Memory B cell (primary cell): ENCODE measurements around the gene LTBP2.

Experiments
- ATAC-seq: fragments of 150-1000 bp; cut with Tn5 transposase; 2 replicates; pipeline ENCODE4 v1.10.0; 2021; ENCODE audit warnings: low read depth, mild to moderate bottlenecking, moderate library complexity
- DNase-seq, 2 donors: peaks; one replicate each; pipeline ENCODE4 v3.0.0; 2022; ENCODE audit warnings: low spot score in 2 of 2
- H3K27ac Mint-ChIP-seq: one replicate; pipeline ENCODE4 v1.8.0; 2022; ENCODE audit warnings: mild to moderate bottlenecking, moderate library complexity, mixed read lengths
- H3K27me3 Mint-ChIP-seq: one replicate; pipeline ENCODE4 v1.8.0; 2022; ENCODE audit warnings: mixed read lengths
- H3K36me3 Mint-ChIP-seq: one replicate; pipeline ENCODE4 v1.8.0; 2022; ENCODE audit warnings: mild to moderate bottlenecking, mixed read lengths
- H3K4me1 Mint-ChIP-seq: one replicate; pipeline ENCODE4 v1.8.0; 2022; ENCODE audit warnings: mixed read lengths
- H3K4me3 Mint-ChIP-seq: one replicate; pipeline ENCODE4 v1.8.0; 2022; ENCODE audit warnings: mild to moderate bottlenecking, moderate library complexity, mixed read lengths
- H3K9me3 Mint-ChIP-seq: one replicate; pipeline ENCODE4 v1.8.0; 2022; ENCODE audit warnings: mixed read lengths

LTBP2 gene

DNA sequence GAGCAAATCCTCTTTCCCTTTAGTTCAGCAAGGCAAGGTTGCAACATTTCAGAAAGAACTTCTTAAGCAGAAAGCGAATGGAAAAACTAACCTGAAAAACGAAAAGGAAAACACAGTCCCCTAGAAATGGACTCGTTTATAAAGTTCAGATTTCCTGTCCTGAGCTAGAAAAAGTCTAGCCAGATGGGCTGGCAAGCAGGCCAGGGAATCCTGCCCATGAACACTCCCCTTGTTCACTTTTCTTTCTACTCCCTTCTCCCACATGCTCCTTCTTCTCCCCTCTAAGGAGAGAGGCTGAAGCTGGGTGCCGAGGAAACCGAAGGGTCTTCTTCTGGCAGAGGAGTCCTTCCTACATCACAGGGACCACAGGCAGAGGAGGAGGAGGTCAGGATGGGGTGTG is 27.1 kb downstream of the LTBP2 start:
- H3K4me1 Mint-ChIP-seq = no peaks in the 10 kb centered on the region
- peaks cover 6% of the 10 kb centered on the region for H3K27me3 Mint-ChIP-seq
- H3K36me3 Mint-ChIP-seq = no peaks in the 10 kb centered on the region
- H3K4me3 Mint-ChIP-seq = no peak overlapping the region
- ATAC-seq = no peak
- DNase-seq = no peak
- no peaks in the 10 kb centered on the region for H3K9me3 Mint-ChIP-seq
- H3K27ac Mint-ChIP-seq = no peak overlapping the region

- ATAC-seq = no peak
- DNase-seq = no peak
- Mint-ChIP-seq H3K4me1 (no peaks in the 10 kb centered on the region), H3K36me3 (no peaks in the 10 kb centered on the region), H3K4me3 (no peak overlapping the region), H3K27me3 (peaks cover 10% of the 10 kb centered on the region), H3K9me3 (no peaks in the 10 kb centered on the region), H3K27ac (no peak overlapping the region)
These were observed 28.2 kb downstream of the LTBP2 start for GRCh38 chr14:74583689-74584434.

- Mint-ChIP-seq H3K27ac (no peak overlapping the region), H3K9me3 (no peaks in the 10 kb centered on the region), H3K4me1 (no peaks in the 10 kb centered on the region), H3K4me3 (no peak overlapping the region), H3K27me3 (peaks cover 10% of the 10 kb centered on the region), H3K36me3 (no peaks in the 10 kb centered on the region)
- no peak for ATAC-seq
- no peak for DNase-seq
These were observed 29.0 kb downstream of the LTBP2 start for GRCh38 chr14:74582910-74583581.

DNA sequence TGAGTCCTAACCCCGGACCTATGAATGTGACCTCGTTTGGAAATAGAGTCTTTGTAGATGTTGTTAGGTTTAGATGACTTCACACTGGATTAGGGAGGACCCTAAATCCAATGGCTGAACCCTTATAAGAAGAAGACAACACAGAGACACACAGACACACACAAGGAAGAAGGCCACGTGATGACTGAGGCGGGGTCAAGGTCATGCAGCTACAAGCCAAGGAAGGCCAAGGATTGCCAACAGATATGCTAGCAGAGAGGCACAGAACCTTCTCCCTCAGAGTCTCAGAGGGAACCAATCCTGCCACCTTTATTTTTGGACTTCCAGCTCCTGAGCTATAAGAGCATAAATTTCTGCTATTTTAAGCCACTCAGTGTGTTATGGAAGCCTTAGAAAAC is 31.8 kb downstream of the LTBP2 start:
- H3K4me1 Mint-ChIP-seq = no peaks in the 10 kb centered on the region
- no peaks in the 10 kb centered on the region for H3K9me3 Mint-ChIP-seq
- H3K36me3 Mint-ChIP-seq = no peaks in the 10 kb centered on the region
- DNase-seq = no peak
- no peak for ATAC-seq
- H3K27ac Mint-ChIP-seq = no peak overlapping the region
- peaks cover 8% of the 10 kb centered on the region for H3K27me3 Mint-ChIP-seq
- no peak overlapping the region for H3K4me3 Mint-ChIP-seq

DNA sequence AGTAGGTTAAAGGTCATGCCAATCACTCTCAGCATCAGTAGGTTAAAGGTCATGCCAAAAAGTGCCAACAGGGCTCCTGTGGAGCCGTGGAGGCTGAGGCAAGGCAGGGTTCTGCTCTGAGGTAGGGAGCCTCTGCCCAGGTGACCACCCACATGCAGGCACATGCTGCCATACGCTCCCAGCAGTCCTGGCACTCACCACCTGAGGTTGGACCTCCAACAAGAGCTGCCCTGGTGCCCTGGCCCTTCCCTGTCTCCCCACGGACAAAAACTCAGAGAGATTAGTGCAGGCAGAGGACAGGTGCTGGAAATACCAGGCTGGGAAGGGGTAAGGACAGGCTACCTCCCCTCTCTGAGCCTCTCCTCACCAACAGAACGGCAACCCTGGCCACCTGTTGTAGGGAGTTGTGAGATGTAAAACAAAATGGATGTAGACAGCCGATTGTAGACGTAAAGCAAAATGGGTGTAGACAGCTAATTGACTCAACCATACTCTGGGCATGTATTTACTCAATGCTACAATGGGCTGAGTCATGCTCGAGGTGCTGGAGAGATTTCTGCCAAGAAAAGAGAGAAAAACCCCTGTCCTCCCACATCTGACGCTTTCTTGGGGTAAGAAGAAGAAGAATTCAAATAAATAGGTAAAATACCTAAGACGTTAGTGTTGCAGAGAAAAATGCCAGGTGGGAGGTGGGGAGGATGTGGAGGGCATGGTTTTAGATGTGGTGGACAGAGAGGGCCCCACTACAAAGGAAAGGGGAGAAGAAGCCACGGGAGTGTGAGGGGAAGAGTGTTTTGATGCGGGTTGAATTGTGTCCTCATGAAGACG is 32.4 kb downstream of the LTBP2 start:
- peaks cover 8% of the 10 kb centered on the region for H3K27me3 Mint-ChIP-seq
- ATAC-seq = no peak
- DNase-seq = no peak
- no peaks in the 10 kb centered on the region for H3K9me3 Mint-ChIP-seq
- H3K36me3 Mint-ChIP-seq = no peaks in the 10 kb centered on the region
- H3K4me1 Mint-ChIP-seq = no peaks in the 10 kb centered on the region
- H3K4me3 Mint-ChIP-seq = no peak overlapping the region
- H3K27ac Mint-ChIP-seq = no peak overlapping the region

DNA sequence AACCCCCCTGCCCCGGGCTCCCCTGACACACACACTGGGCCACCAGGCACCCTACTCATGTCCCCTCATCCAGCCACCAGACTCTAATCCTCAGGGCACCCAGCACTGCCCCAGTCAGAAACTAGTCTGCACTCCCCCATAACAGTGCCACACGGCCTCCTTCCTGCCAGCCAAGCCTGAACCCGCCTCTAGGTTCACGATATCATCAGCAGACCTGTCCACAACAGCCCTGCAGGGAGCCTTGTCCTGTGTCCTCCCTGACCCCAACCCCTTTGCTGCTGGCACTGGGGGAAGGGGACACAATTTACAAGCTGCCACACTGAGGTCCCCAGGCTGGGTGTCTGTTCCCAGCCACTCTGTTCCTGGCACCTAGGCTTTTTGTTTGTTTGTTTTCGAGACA is 33.6 kb downstream of the LTBP2 start:
- Mint-ChIP-seq H3K27me3 (peaks cover 13% of the 10 kb centered on the region), H3K36me3 (no peaks in the 10 kb centered on the region), H3K27ac (no peak overlapping the region), H3K4me3 (no peak overlapping the region), H3K4me1 (peaks cover 4% of the 10 kb centered on the region), H3K9me3 (no peaks in the 10 kb centered on the region)
- ATAC-seq (no peak), DNase-seq (no peak)

DNA sequence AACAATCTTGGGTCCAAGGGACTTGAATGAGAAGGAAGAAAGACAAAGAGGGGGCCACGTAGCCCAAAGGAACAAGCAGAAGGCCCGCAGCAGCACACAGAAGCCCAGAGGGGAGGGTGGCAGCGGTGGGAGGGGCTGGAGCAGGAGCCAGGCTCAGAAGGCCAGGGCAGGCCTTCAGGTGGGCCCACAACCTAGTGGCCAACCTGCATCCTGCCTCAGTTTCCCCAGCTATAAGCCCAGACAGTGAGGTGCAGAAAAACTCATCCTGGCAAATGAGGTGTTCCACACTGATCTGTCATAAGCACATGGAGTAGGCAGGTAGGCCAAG is 34.1 kb downstream of the LTBP2 start:
- H3K4me3 Mint-ChIP-seq = no peak overlapping the region
- no peaks in the 10 kb centered on the region for H3K9me3 Mint-ChIP-seq
- H3K27ac Mint-ChIP-seq = no peak overlapping the region
- peaks cover 4% of the 10 kb centered on the region for H3K4me1 Mint-ChIP-seq
- H3K27me3 Mint-ChIP-seq = peaks cover 16% of the 10 kb centered on the region
- DNase-seq (no peak), ATAC-seq (no peak)
- H3K36me3 Mint-ChIP-seq = no peaks in the 10 kb centered on the region

DNA sequence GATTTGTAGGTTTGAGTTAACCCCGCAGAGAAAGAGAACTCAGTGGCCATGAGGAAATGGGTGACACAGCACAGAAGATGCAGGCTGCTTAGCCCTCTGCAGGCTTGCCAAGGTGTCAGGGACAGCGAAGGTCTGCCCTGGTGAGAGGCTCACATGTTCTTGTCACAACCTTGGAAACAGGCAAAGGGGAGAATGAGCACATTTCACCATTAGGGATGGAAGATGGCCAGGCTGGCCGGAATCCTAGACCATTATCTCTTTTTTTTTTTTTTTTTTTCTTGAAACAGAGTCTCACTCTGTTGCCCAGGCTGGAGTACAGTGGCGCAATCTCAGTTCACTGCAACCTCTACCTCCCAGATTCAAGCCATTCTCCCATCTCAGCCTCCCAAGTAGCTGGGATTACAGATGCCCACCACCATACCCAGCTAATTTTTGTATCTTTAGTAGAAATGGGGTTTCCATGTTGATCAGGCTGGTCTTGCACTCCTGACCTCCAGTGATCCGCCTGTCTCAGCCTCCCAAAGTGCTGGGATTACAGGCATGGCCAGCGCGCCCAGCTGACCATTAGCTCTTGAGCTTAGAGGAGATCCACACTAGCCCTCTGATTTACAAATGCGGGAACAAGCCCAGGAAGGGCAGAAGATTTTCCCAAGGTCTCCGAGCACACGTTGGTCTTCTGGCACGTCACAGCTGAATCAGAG is 34.6 kb downstream of the LTBP2 start:
- no peak overlapping the region for H3K4me3 Mint-ChIP-seq
- H3K4me1 Mint-ChIP-seq = peaks cover 4% of the 10 kb centered on the region
- H3K27me3 Mint-ChIP-seq = peaks cover 16% of the 10 kb centered on the region
- ATAC-seq (no peak), DNase-seq (no peak)
- no peaks in the 10 kb centered on the region for H3K36me3 Mint-ChIP-seq
- no peak overlapping the region for H3K27ac Mint-ChIP-seq
- no peaks in the 10 kb centered on the region for H3K9me3 Mint-ChIP-seq

DNA sequence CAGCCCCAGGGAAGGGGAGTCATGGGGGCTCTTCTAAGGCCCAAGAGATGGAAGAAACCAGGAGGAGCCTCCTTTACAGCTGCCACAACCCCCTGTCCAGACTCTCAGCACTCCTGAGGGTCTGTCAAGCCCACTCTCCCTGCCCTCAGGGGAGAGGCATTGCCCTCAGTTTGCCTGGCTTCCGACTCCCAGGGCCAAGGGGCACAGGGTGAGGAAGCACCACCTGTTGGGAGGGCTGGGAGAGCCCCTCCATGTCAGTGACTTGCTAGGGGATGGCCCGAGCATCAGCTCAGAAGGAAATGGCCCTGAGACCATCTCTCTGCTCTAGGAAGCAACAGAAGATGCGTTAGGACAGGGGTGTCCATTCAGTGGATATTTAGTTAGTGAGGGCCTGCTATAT is 36.1 kb downstream of the LTBP2 start:
- Mint-ChIP-seq H3K4me3 (no peak overlapping the region), H3K27ac (no peak overlapping the region), H3K36me3 (no peaks in the 10 kb centered on the region), H3K4me1 (peaks cover 8% of the 10 kb centered on the region), H3K9me3 (no peaks in the 10 kb centered on the region), H3K27me3 (peaks cover 18% of the 10 kb centered on the region)
- ATAC-seq (no peak), DNase-seq (no peak)

- peaks cover 8% of the 10 kb centered on the region for H3K4me1 Mint-ChIP-seq
- no peak overlapping the region for H3K4me3 Mint-ChIP-seq
- H3K9me3 Mint-ChIP-seq = no peaks in the 10 kb centered on the region
- peaks cover 18% of the 10 kb centered on the region for H3K27me3 Mint-ChIP-seq
- H3K27ac Mint-ChIP-seq = no peak overlapping the region
- no peaks in the 10 kb centered on the region for H3K36me3 Mint-ChIP-seq
- DNase-seq (no peak), ATAC-seq (no peak)
These were observed 36.5 kb downstream of the LTBP2 start for GRCh38 chr14:74575507-74575906.

- DNase-seq (no peak), ATAC-seq (peak; percentile 42)
- H3K9me3 Mint-ChIP-seq = no peaks in the 10 kb centered on the region
- H3K4me3 Mint-ChIP-seq = no peak overlapping the region
- H3K4me1 Mint-ChIP-seq = peaks cover 8% of the 10 kb centered on the region
- H3K27me3 Mint-ChIP-seq = peaks cover 14% of the 10 kb centered on the region
- H3K27ac Mint-ChIP-seq = no peak overlapping the region
- H3K36me3 Mint-ChIP-seq = no peaks in the 10 kb centered on the region
These were observed 37.3 kb downstream of the LTBP2 start for GRCh38 chr14:74574706-74575105.

GRCh38 chr14:74574090-74574433 is 38.0 kb downstream of the LTBP2 start:
- DNase-seq = no peak

DNA sequence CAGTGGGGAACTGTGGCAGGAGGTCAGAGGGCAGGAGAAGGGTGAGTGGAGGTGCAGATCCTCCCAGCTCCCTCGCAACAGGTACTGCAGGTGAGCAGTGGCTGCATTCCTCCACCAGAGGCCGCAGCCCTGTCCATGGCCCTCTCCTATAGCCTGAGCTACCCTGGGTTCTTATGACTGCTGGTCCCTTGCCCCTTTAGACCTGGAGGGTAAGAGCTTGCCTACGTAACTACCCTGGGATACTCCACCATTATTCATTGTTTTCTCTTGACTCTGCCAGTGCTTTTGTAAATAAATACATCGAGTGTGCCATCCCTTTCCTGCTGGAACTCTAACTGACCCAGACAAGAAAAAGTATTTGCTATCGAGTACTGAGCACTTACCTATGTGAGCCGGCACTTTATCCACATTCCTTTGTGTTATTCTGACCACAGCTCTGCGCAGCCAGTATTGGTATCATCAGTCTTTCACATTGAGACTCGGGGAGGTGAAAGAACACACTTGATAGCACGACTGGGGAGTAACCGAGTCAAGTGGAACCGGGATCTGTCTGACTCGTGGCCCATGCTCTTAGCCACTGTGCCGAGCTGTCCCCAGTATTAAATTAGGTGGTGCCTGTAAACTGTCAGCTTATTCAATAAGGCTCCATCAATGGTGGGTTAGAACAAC is 38.5 kb downstream of the LTBP2 start:
- peaks cover 16% of the 10 kb centered on the region for H3K27me3 Mint-ChIP-seq
- no peak for DNase-seq
- no peaks in the 10 kb centered on the region for H3K9me3 Mint-ChIP-seq
- no peak overlapping the region for H3K4me3 Mint-ChIP-seq
- H3K27ac Mint-ChIP-seq = no peak overlapping the region
- H3K36me3 Mint-ChIP-seq = no peaks in the 10 kb centered on the region
- no peak for ATAC-seq
- peaks cover 8% of the 10 kb centered on the region for H3K4me1 Mint-ChIP-seq

More at GRCh38 chr14:74574090-74574433, 38.0 kb downstream of the LTBP2 start:
- ATAC-seq = no peak
- H3K4me3 Mint-ChIP-seq = no peak overlapping the region
- no peak overlapping the region for H3K27ac Mint-ChIP-seq
- peaks cover 15% of the 10 kb centered on the region for H3K27me3 Mint-ChIP-seq
- peaks cover 8% of the 10 kb centered on the region for H3K4me1 Mint-ChIP-seq
- H3K9me3 Mint-ChIP-seq = no peaks in the 10 kb centered on the region
- H3K36me3 Mint-ChIP-seq = no peaks in the 10 kb centered on the region
